Prostate gland (tissue), 2 donors: ENCODE data around the gene MYO18B. TPM values are rescaled to one million over a fixed set of nuclear protein-coding genes. Genes with fewer than 3 reads are reported as not detected.

ENCODE experiments used
- DNase-seq: peaks from one replicate; pipeline ENCODE4 v3.0.0-alpha.2; 2019; ENCODE audit warnings: low spot score
- H3K27ac ChIP-seq, 2 donors: fragments of 200-600 bp; sonication (generic); 2 replicates each; pipeline ENCODE4 v1.5.1; 2017 to 2019
- H3K27me3 ChIP-seq: fragments of 200-600 bp; sonication (generic); replicated peaks from 2 replicates; pipeline ENCODE4 v1.5.1; 2019; ENCODE audit not compliant: insufficient read depth
- H3K36me3 ChIP-seq, 2 donors: fragments of 200-600 bp; sonication (generic); 1 replicate in 1 of 2; 2 replicates in 1 of 2; pipeline versions ENCODE4 v1.5.1 to v1.8.1; 2017 to 2019
- H3K4me1 ChIP-seq: fragments of 200-600 bp; sonication (generic); replicated peaks from 2 replicates; pipeline ENCODE4 v1.5.1; 2019
- H3K4me3 ChIP-seq, 2 donors: fragments of 200-600 bp; sonication (generic); 2 replicates each; pipeline ENCODE4 v1.5.1; 2017 to 2019
- H3K9me3 ChIP-seq: fragments of 200-600 bp; sonication (generic); 2 replicates; pipeline ENCODE4 v1.5.1; 2017
- CTCF ChIP-seq, 4 experiments: fragments of 200-600 bp in 2 of 4; fragments of 450-650 bp in 2 of 4; sonication (generic) in 2 of 4; IDR thresholded peaks; 1 replicate in 3 of 4; 2 replicates in 1 of 4; pipeline ENCODE4 v1.5.1; 2016 to 2019; ENCODE audit warnings: antibody characterized with exemption in 4 of 4, mild to moderate bottlenecking in 2 of 4, moderate library complexity in 2 of 4
- POLR2A ChIP-seq: fragments of 450-650 bp; IDR thresholded peaks from one replicate; pipeline ENCODE4 v1.6.1; 2016; ENCODE audit warnings: antibody characterized with exemption, mild to moderate bottlenecking
- POLR2AphosphoS5 ChIP-seq: sonication (generic); formaldehyde crosslinking; IDR thresholded peaks from one replicate; pipeline ENCODE4 v1.6.1; 2017; ENCODE audit warnings: antibody characterized with exemption
- WGBS: methylation state at CpG from one replicate; pipeline ENCODE4 v1.1.5; 2018; 5-methylcytosine and 5-hydroxymethylcytosine counted together
- intact Hi-C: fragments of 100-400 bp; cut with DNase I; formaldehyde crosslinking; loops from one replicate; pipeline ENCODE4 v1.14.2; 2022
- total RNA-seq, 2 donors: library from RNA; depleted of rRNA; stranded (reverse); fragments of >200 nt; gene quantifications; one replicate each; pipeline ENCODE4 v1.1.0, GENCODE V29; 2016

The MYO18B gene
- total RNA-seq, 2 donors from 2014 or later, result 3.1 to 7.1 TPM

GRCh38 chr22:25839755-25840154, 97.8 kb downstream of the MYO18B start:
- H3K9me3 ChIP-seq, result no peaks in the 10 kb centered on the region
- intact Hi-C loops, result no loop called here
- no peaks in the 10 kb centered on the region for H3K27me3 ChIP-seq
- TF ChIP-seq POLR2AphosphoS5, result no peak
- no peak for TF ChIP-seq CTCF (IDR thresholded peaks at IDR 0.05)
- no peak for TF ChIP-seq POLR2A
- no peak overlapping the region for H3K27ac ChIP-seq
- H3K4me1 ChIP-seq, result no peaks in the 10 kb centered on the region
- WGBS, result 85% methylated on average over 6 of the region's 6 CpGs
- no peaks in the 10 kb centered on the region for H3K36me3 ChIP-seq
- DNase-seq, result no peak
- H3K4me3 ChIP-seq, result no peak overlapping the region

- no peak for DNase-seq
- intact Hi-C loops, result no loop called here
Observed at GRCh38 chr22:25840167-25840566, 98.2 kb downstream of the MYO18B start.

GRCh38 chr22:25840891-25841290, 98.9 kb downstream of the MYO18B start:
- DNase-seq, result no peak
- Histone ChIP-seq H3K4me1 (no peaks in the 10 kb centered on the region), H3K9me3 (no peaks in the 10 kb centered on the region), H3K36me3 (no peaks in the 10 kb centered on the region), H3K4me3 (no peak overlapping the region), H3K27ac (no peak overlapping the region), H3K27me3 (no peaks in the 10 kb centered on the region)
- WGBS, result 77% methylated on average over 3 of the region's 3 CpGs
- TF ChIP-seq POLR2A, result no peak
- no peak for TF ChIP-seq POLR2AphosphoS5
- no peak for TF ChIP-seq CTCF (IDR thresholded peaks at IDR 0.05)
- intact Hi-C loops, result no loop called here

More at GRCh38 chr22:25840167-25840566, 98.2 kb downstream of the MYO18B start:
- no peaks in the 10 kb centered on the region for H3K27me3 ChIP-seq
- no peak for TF ChIP-seq CTCF (IDR thresholded peaks at IDR 0.05)
- TF ChIP-seq POLR2AphosphoS5, result no peak
- TF ChIP-seq POLR2A, result no peak
- 70% methylated on average over 5 of the region's 5 CpGs for WGBS
- H3K4me3 ChIP-seq, result no peak overlapping the region
- H3K36me3 ChIP-seq, result no peaks in the 10 kb centered on the region
- H3K27ac ChIP-seq, result no peak overlapping the region
- no peaks in the 10 kb centered on the region for H3K9me3 ChIP-seq
- H3K4me1 ChIP-seq, result no peaks in the 10 kb centered on the region

GRCh38 chr22:25841775-25842174, 99.8 kb downstream of the MYO18B start:
- 44% methylated on average over 7 of the region's 7 CpGs for WGBS
- Histone ChIP-seq H3K9me3 (no peaks in the 10 kb centered on the region), H3K27ac (no peak overlapping the region), H3K27me3 (no peaks in the 10 kb centered on the region), H3K4me3 (no peak overlapping the region), H3K4me1 (no peaks in the 10 kb centered on the region), H3K36me3 (no peaks in the 10 kb centered on the region)
- intact Hi-C loops, result no loop called here
- TF ChIP-seq CTCF (IDR thresholded peaks at IDR 0.05), result no peak
- no peak for TF ChIP-seq POLR2A
- no peak for TF ChIP-seq POLR2AphosphoS5
- DNase-seq, result no peak

GRCh38 chr22:25843660-25844405, 101.8 kb downstream of the MYO18B start:
- H3K9me3 ChIP-seq, result no peaks in the 10 kb centered on the region
- WGBS, result 55% methylated on average over 11 of the region's 11 CpGs
- no peaks in the 10 kb centered on the region for H3K27me3 ChIP-seq
- no peak overlapping the region for H3K27ac ChIP-seq
- no peaks in the 10 kb centered on the region for H3K4me1 ChIP-seq
- intact Hi-C loops, result no loop called here
- TF ChIP-seq POLR2A, result no peak
- DNase-seq, result no peak
- H3K36me3 ChIP-seq, result no peaks in the 10 kb centered on the region
- H3K4me3 ChIP-seq, result no peak overlapping the region
